CD4-positive, alpha-beta T cell (primary cell): ENCODE measurements around the gene TCF21. TPM values are rescaled to one million over a fixed set of nuclear protein-coding genes. Genes with fewer than 3 reads are reported as not detected.
"Not testable (repeated sequence)": the region's sequence is repeated elsewhere in the genome, so short reads cannot be mapped to it uniquely, and the experiment has no call there.

ENCODE experiments used
- ATAC-seq: fragments of 200-7000 bp; cut with Tn5 transposase; one replicate; pipeline ENCODE4 v1.10.0; 2022; ENCODE audit warnings: mild to moderate bottlenecking; ENCODE audit not compliant: poor library complexity
- CTCF ChIA-PET: fragments of 350-600 bp; sonication (Branson Sonifier 250); formaldehyde crosslinking; loops from one replicate; lab custom pipeline; 2021; ENCODE audit warnings: antibody characterized with exemption, inconsistent platforms; lab: Charles Lee
- POLR2A ChIA-PET: fragments of 350-600 bp; sonication (Branson Sonifier 250); formaldehyde crosslinking; loops from one replicate; lab custom pipeline; 2021; ENCODE audit warnings: antibody characterized with exemption, inconsistent platforms; lab: Charles Lee
- DNase-seq, 14 experiments: peaks; one replicate each; pipeline ENCODE4 v3.0.0-alpha.2; 2013 to 2020; ENCODE audit warnings: mixed read lengths in 2 of 14
- H3K27ac ChIP-seq, 2 donors: one replicate each; pipeline versions ENCODE4 v1.5.1 to v1.7.0; 2013; ENCODE audit warnings: low read length in 2 of 2, low read depth in 1 of 2, mild to moderate bottlenecking in 1 of 2
- H3K27me3 ChIP-seq, 2 experiments: 1 replicate in 1 of 2; 2 replicates in 1 of 2; pipeline versions ENCODE4 v1.6.1 to v1.7.0; 2013; ENCODE audit warnings: low read length in 2 of 2, control low read depth in 1 of 2, mild to moderate bottlenecking in 1 of 2, moderate library complexity in 1 of 2; ENCODE audit not compliant: insufficient read depth in 2 of 2, control insufficient read depth in 1 of 2
- H3K36me3 ChIP-seq: one replicate; pipeline ENCODE4 v1.6.1; 2013; ENCODE audit warnings: low read length, control low read depth; ENCODE audit not compliant: insufficient read depth
- H3K4me1 ChIP-seq: one replicate; pipeline ENCODE4 v1.6.1; 2013; ENCODE audit warnings: low read length, control low read depth; ENCODE audit not compliant: insufficient read depth
- H3K4me3 ChIP-seq: one replicate; pipeline ENCODE4 v1.5.1; 2013; ENCODE audit warnings: mild to moderate bottlenecking, low read length, moderate library complexity
- H3K9me3 ChIP-seq, 2 experiments: 1 replicate in 1 of 2; 2 replicates in 1 of 2; pipeline versions ENCODE4 v1.6.1 to v1.7.0; 2013; ENCODE audit warnings: low read length in 2 of 2, mild to moderate bottlenecking in 2 of 2, control low read depth in 1 of 2, moderate library complexity in 1 of 2; ENCODE audit not compliant: control insufficient read depth in 1 of 2, insufficient read depth in 1 of 2
- H3K27ac Mint-ChIP-seq: one replicate; pipeline ENCODE4 v1.8.0; 2020; ENCODE audit warnings: mixed read lengths
- H3K27me3 Mint-ChIP-seq: one replicate; pipeline ENCODE4 v1.8.0; 2021; ENCODE audit warnings: mixed read lengths
- H3K36me3 Mint-ChIP-seq: one replicate; pipeline ENCODE4 v1.8.0; 2021; ENCODE audit warnings: low read depth, mixed read lengths
- H3K4me1 Mint-ChIP-seq: one replicate; pipeline ENCODE4 v1.8.0; 2021; ENCODE audit warnings: low read depth, mixed read lengths
- H3K4me3 Mint-ChIP-seq: one replicate; pipeline ENCODE4 v1.8.0; 2020; ENCODE audit warnings: mild to moderate bottlenecking, mixed read lengths
- H3K9me3 Mint-ChIP-seq: one replicate; pipeline ENCODE4 v1.8.0; 2020; ENCODE audit warnings: mixed read lengths
- intact Hi-C, 2 experiments: fragments of 100-400 bp; cut with DNase I in 1 of 2; cut with micrococcal nuclease in 1 of 2; formaldehyde crosslinking; loops; one replicate each; pipeline versions ENCODE4 v1.15.1 to v1.9.0; 2023 to 2025; cut with DNase I, micrococcal nuclease
- total RNA-seq, 174 experiments: library from RNA in 2 of 174; stranded (reverse) in 2 of 174; gene quantifications; one replicate each; pipeline ENCODE4 v1.2.3 and lab custom pipeline; 2021 to 2026
- TF ChIP-seq, protein P1 (sequence below): fragments of 200-600 bp; IDR thresholded peaks from one replicate; pipeline ENCODE4 v1.8.0; 2022; ENCODE audit warnings: antibody characterized with exemption, mild to moderate bottlenecking

The TCF21 gene
- total RNA-seq, 2 experiments from 2014 or later = not detected

GRCh38 chr6:133923938-133924593 is 35.2 kb downstream of the TCF21 start:
- POLR2A ChIA-PET = interaction anchor here (0.7 to 1.8 kb wide), 7 partner anchors 9 to 173 kb away, joined by 3 to 9 read pairs (median 4); partner anchors contain the start of gene TBPL1
- Histone ChIP-seq H3K27me3 (peaks cover 0 to 7% of the 10 kb centered on the region in 2 experiments), H3K4me1 (no peaks in the 10 kb centered on the region), H3K4me3 (no peak overlapping the region), H3K27ac (no peak overlapping the region), H3K36me3 (no peaks in the 10 kb centered on the region), H3K9me3 (no peaks in the 10 kb centered on the region)
- H3K4me3 Mint-ChIP-seq = no peak overlapping the region
- CTCF ChIA-PET = interaction anchor here (0.6 to 5.5 kb wide), 27 partner anchors 9 to 961 kb away, joined by 3 to 61 read pairs (median 5); partner anchors contain the start of gene TBPL1
- no peak overlapping the region for H3K27ac Mint-ChIP-seq
- DNase-seq (peak in 13 of 14 experiments; percentile 24 to 81 (median 38)), ATAC-seq (peak; percentile 86)
- H3K9me3 Mint-ChIP-seq = no peaks in the 10 kb centered on the region
- no peaks in the 10 kb centered on the region for H3K4me1 Mint-ChIP-seq
- TF ChIP-seq, protein P1, sequence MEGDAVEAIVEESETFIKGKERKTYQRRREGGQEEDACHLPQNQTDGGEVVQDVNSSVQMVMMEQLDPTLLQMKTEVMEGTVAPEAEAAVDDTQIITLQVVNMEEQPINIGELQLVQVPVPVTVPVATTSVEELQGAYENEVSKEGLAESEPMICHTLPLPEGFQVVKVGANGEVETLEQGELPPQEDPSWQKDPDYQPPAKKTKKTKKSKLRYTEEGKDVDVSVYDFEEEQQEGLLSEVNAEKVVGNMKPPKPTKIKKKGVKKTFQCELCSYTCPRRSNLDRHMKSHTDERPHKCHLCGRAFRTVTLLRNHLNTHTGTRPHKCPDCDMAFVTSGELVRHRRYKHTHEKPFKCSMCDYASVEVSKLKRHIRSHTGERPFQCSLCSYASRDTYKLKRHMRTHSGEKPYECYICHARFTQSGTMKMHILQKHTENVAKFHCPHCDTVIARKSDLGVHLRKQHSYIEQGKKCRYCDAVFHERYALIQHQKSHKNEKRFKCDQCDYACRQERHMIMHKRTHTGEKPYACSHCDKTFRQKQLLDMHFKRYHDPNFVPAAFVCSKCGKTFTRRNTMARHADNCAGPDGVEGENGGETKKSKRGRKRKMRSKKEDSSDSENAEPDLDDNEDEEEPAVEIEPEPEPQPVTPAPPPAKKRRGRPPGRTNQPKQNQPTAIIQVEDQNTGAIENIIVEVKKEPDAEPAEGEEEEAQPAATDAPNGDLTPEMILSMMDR = peak; percentile 87
- no peaks in the 10 kb centered on the region for H3K36me3 Mint-ChIP-seq
- H3K27me3 Mint-ChIP-seq = peaks cover 38% of the 10 kb centered on the region
- intact Hi-C loops = loop anchor here (1.0 to 5.0 kb wide), 6 partner anchors 48 to 1392 kb away; no protein-coding TSS in a partner anchor

DNA sequence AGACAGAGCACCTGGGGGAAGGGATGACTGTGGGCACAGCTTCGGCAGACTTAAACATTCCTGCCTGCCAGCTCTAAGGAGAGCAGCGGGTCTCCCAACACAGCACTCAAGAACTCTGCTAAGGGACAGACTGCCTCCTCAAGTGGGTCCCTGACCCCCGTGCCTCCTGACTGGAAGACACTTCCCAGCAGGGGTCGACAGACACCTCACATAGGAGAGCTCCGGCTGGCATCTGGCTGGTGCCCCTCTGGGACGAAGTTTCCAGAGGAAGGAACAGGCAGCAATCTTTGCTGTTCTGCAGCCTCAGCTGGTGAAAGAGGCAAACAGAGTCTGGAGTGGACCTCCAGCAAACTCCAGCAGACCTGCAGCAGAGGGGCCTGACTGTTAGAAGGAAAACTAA is 42.3 kb downstream of the TCF21 start:
- H3K27me3 ChIP-seq, H3K4me3 ChIP-seq, H3K27ac ChIP-seq, CTCF ChIA-PET, H3K4me1 ChIP-seq, H3K27ac Mint-ChIP-seq, POLR2A ChIA-PET, ATAC-seq, DNase-seq, H3K9me3 Mint-ChIP-seq, H3K36me3 ChIP-seq, H3K9me3 ChIP-seq, intact Hi-C loops, H3K36me3 Mint-ChIP-seq, H3K4me3 Mint-ChIP-seq, H3K4me1 Mint-ChIP-seq: not testable (repeated sequence)
- peaks cover 71% of the 10 kb centered on the region for H3K27me3 Mint-ChIP-seq

DNA sequence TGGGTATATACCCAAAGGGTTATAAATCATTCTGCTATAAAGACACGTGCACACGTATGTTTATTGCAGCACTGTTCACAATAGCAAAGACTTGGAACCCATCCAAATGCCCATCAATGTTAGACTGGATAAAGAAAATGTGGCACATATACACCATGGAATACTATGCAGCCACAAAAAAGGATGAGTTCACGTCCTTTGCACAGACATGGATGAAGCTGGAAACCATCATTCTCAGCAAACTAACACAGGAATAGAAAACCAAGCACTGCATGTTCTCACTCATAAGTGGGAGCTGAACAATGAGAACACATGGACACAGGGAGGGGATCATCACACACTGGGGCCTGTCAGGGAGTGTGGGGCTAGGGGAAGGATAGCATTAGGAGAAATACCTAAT is 47.4 kb downstream of the TCF21 start:
- H3K36me3 ChIP-seq, POLR2A ChIA-PET, H3K9me3 ChIP-seq, intact Hi-C loops, H3K4me1 Mint-ChIP-seq, H3K27ac Mint-ChIP-seq, H3K4me1 ChIP-seq, H3K4me3 Mint-ChIP-seq, H3K27me3 ChIP-seq, DNase-seq, ATAC-seq, H3K27ac ChIP-seq, CTCF ChIA-PET, H3K36me3 Mint-ChIP-seq, H3K4me3 ChIP-seq, H3K9me3 Mint-ChIP-seq: not testable (repeated sequence)
- peaks cover 64% of the 10 kb centered on the region for H3K27me3 Mint-ChIP-seq

DNA sequence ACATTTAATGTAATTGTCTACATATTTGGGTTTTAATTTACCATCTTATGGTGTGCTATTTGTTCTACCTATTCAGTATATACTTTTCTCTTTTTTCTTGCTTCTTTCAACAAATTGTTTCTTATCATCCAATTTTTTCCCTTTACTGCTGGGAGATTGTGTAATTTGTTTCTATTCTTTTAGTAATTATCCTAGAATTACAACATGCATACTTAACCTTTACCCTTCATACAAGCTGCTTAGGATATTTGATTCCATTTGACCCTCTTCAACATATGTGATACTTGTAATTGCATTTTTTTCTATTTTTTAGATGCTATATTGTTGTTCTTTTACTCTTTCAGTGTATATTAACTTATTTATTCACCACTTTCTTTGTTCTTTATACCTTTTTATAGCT is 49.0 kb downstream of the TCF21 start:
- TF ChIP-seq, protein P1 = no peak
- peaks cover 49% of the 10 kb centered on the region for H3K27me3 Mint-ChIP-seq
- Histone ChIP-seq H3K4me1 (no peaks in the 10 kb centered on the region), H3K27me3 (peaks cover 0 to 4% of the 10 kb centered on the region in 2 experiments), H3K9me3 (no peaks in the 10 kb centered on the region), H3K36me3 (no peaks in the 10 kb centered on the region), H3K27ac (no peak overlapping the region), H3K4me3 (no peak overlapping the region)
- H3K9me3 Mint-ChIP-seq = peaks cover 5% of the 10 kb centered on the region
- CTCF ChIA-PET = interaction anchor here (1.1 kb wide), 1 partner anchor 14 kb away, joined by 5 read pairs; no protein-coding TSS in a partner anchor
- no peak overlapping the region for H3K4me3 Mint-ChIP-seq
- POLR2A ChIA-PET = no interaction called here
- DNase-seq (no peak), ATAC-seq (no peak)
- intact Hi-C loops = no loop called here
- no peaks in the 10 kb centered on the region for H3K36me3 Mint-ChIP-seq
- H3K4me1 Mint-ChIP-seq = no peaks in the 10 kb centered on the region
- no peak overlapping the region for H3K27ac Mint-ChIP-seq
